ENCODE data around the gene CYP11A1.

Gene CYP11A1

DNA sequence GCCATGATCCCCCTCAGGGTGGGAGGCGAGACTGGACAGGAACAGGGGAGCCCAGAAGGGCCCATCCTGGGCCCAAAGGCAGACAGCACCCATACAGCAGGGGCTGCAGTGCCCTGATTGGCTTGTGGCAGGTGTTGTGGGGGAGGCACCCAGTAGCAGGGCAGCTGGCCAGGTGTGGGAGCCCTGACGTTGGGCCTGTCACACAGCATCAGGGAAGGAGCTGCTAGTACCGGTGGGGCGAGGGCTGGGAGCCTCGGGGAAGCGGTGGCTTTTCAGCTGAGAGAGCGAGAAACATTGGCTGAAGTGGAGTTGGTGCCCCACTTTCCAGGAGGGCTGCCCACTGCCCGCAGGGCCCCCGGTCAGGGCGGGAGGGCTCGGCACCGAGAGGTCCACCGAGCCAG, 19.7 kb upstream of the CYP11A1 start:
- DNase-seq: no peak

DNA sequence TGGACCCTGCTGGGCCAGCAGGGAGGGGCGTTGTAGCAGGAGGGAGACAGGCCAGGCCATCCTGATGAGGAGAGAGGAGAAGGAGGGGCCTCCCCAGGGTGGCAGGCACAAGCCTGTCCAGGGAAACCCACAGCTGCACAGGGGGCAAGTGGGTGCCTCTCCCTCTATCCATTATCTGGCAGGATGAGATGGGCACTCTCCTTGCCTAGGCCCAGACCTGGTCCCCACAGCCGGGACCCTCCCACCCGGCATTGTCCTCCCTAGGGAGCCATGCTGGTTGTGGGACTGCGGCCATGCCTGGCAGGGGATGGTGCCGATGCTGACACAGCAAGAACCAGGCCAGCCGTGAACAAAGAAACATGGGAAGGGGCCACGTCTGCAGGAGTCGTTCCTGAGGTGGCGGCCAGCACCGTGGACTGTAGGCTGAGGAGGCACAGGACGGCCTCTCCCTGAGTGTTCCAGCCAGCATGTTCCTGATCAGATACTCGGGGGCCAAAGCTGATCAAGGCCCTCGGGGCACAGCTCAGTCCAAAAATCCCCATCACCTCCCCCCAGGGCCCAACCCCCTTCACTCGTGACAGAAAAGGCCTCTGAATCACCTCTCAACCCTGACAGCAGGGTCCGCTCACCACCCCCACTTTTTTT, 19.2 kb upstream of the CYP11A1 start:
- no peak for DNase-seq

DNA sequence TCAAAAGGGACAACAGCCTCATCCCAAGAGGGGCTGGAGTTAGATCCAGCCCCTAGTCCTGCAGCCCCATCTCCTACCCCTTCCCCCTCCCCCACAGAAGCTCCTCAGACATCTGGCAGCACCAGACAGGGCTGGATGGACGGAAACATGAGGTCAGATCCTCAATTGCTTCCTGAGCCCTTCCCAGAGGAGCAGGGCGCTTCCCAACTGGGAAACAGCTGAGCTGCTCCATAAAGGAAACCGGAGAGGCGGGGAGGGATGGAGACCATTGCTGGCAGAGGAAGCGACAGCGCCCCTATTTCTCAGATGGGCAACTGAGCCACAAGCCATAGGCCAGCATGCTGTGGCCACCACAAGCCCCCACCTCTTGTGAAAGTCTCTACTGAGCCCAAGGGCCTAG, 18.3 kb upstream of the CYP11A1 start:
- DNase-seq: no peak

DNA sequence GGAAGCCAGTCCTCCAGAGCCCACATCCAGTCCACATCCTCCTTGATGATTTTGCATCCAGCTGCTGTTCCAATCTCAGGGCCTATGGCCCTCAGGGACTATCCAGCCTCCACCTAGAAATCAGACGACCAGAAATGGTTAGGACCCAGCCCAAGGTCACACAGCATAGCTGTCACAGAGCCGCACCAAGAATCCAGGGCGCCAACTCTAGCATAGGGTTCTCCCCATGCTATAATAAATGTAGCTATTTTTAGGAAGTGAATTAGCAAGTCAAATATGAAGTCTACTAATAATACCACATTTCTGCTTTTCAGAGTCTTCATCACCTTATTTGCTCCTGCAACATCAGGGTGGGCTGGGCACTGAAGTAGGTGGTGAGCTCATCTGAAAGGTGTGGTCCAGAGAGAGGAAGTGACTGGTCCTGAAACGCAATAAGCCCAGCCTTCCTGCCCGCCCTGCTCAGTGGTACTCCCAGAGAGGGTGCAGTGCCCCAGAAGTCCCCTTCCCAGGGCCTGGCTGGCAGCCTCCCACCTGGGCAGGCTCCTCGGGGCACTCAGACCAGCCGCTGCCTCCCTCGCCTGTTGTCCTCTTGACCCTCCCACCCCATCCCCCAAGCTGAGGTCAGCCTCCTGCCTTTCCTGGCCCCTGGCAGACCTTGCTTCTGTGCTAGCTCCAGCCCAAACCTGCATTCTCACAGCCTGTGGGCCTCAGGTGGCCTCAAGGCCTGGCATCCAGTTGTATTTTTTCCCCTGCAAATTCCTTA, 17.6 kb upstream of the CYP11A1 start:
- DNase-seq: peak; percentile 81

DNA sequence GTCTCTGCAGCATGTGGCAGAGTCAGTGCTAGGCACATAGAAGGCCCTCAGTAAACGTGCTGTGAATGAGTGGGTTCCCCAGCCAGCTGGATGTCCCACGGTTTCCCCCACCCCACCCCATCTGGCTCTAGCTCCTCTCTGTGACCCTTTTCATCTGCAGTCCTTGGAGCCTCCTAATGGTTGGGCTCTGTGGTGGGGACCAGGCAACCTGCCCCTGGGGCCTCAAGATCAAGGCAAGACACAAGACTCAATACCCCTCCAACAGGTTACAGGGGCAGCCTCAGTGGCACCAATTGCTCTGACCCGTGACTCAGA, 17.1 kb upstream of the CYP11A1 start:
- no peak for DNase-seq

DNA sequence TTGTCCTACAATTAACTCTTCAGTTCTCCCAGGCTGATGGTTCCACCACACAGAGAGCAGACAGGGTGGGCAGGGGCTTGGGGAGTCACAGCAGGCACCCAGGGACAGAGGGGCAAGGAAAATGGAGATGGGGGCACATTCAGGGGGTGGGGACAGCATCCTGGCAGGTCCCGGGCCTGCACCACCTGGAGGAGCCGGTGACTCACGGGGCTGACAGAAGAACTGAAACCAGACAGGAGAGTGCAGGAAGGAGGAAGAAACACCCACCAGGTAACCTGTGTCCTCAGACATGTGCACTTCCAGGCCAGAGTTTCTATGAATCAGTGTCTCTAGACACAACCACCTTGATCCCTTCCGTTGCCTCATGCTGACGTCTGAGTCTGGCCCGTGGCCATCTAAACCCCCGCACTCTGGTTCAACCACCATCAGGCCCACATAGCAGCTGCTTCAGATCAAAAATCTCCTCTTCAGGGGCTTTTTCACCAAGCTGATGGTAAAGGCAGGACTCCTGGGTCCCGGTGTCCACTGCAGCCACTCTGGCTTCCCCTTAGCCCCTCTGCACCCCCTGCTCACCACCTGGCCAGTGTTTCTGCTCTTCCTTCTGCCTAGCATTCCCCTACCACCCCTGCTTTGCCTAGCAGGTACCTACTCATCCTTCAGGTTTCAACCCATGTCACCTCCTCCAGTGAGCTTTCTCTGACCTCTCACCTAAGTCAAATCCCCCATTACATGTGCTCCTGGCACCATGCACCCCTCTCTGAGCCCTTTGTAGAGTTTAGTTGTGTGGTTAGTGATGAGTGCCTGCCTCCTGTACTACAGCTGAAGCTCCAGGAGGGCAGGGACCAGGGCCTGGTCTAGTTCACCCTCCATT, 16.5 kb upstream of the CYP11A1 start:
- DNase-seq: peak; percentile 85

DNA sequence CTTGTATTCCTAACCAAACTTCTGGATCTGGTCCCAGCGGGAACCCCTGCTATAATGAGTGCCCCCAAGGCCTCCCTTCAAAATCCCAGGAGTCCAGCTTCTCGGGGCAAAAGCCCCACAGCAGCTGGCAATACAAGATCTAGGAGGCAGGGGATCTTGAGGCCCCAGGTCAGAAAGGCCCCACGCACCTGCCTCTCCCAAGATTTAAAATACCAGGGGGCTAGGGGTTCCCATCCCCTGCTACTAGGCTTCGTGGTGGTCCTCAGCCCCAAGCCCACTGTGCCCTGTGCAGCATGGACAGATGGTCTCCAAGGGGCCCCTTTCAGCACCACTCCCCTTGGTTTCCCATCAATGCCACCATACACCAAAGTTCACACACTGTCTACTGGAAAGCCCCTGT, 15.8 kb upstream of the CYP11A1 start:
- no peak for DNase-seq

DNA sequence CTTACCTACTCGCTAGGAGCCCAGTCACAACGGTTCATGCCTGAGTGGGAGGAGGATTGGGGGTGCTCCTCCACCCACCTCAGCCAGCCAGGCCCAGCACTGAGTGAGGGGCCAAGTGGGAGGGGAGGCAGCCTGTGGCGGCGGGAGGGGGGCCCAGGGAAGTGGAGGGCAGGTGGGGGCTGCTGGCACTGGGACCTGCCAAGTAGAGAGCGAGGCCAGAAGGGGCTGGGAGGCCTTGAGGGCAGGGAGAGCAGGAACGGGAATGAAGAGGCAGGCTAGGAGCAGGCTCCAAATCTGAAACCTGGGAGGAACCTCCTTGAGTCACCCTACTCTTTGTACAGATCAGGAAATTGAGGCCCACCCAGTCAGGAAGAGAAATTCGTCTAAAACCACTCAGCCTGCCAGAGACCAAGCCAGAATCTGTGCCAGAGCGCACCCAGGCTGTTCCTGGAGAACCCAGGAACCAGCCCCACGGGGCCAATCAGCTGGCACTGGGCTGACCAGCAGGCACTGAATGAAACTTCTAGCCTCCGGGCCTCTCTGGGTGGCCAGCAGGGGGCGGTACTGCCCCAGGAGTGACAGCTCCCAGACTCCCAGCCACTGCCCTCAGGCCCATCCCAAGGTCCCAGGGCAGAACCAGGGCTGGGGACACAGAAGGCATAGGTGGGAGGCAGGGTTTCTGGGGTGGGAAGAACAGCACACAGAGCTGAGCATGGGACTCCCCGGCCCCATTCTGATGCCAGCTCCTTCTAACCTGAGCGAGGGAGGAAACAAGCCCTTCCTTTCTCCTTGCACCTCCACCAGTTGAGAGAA, 14.8 kb upstream of the CYP11A1 start:
- peak; percentile 86 for DNase-seq

DNA sequence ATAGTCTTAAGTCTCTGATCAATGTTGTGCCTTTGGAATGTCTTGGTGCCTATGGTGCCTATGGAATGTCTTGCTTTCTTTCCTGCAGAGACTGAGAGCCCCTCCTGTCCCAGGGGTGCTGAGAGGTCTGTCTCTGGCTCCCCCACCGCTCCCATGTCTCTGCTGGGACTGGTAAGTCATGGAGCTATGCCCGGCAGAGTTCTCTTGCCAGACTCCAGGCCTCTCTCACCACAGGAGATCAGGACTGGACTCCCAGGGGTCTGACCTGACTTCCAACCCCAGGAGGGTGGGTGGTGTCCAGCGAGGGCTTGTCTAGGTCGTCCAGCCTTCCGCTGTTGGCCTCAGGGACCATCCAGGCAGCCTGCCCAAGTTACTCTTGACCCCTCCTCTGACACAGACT, 14.0 kb upstream of the CYP11A1 start:
- DNase-seq: no peak

DNA sequence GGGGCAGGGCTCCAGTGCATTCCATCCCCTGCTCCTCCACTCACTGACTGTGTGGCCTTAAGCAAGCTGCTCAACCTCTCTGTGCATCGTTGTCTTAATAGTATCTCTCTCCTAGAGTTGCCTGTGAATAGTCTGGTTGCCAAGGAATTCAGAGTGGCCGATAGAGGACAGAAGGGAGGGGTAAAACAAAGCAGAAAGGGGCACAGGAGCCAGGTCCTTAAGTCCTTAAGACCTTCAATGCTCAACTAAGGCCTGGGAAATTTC, 13.7 kb upstream of the CYP11A1 start:
- DNase-seq: no peak

DNA sequence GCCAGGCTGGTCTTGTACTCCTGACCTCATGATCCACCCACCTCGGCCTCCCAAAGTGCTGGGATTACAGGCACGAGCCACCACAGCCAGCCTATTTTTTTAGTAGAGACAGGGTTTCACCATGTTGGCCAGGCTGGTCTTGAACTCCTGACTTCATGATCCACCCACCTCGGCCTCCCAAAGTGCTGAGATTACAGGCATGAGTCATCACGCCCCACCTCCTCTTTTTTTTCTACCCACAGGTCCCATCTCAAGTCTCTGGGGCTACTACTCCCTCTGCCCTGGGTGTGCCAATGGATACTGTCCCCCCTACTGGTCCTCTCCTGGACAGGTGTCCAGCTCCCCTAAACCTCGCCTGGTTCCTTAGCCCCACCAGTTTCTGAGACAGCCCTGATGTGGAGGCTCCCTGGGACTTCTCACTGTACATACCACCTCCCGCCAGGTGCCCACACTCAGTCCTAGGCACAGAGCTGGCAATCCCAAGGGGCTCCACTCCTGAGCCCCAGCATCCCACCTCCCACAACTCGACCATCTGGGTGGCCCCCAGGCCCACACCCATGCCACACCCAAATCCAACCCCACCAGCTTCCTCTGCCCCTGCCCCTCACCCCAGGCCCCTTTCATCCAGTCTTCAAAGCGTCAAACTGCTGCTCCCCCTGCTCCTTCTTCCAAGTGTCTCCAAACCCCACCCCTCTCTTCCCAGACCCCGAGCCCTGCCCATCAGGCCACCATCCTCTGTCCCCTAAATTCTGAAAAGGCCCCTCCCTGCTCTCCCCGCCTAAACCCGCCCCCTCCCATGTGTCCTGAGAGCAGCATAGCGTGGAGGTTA, 13.1 kb upstream of the CYP11A1 start:
- no peak for DNase-seq

DNA sequence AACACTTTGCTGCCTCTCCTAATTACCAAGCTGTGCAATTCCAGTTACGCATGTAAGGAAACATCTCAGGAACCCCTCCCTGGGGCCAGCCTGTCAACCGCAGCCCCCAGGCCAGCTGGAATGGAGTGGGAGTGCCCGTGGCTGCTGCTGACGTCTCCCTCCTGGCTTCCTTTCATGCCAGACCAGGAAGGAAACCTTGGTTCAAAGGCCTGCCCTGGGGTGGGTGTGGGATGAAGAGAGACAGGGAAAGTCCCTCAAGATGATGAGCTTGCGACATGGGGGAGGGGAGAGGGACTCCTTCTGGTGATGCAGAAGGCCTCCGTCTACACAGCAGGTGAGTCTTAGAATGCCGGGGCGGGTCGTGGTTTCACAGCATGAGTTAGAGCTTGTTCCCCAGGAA, 11.4 kb upstream of the CYP11A1 start:
- DNase-seq: peak; percentile 89

DNA sequence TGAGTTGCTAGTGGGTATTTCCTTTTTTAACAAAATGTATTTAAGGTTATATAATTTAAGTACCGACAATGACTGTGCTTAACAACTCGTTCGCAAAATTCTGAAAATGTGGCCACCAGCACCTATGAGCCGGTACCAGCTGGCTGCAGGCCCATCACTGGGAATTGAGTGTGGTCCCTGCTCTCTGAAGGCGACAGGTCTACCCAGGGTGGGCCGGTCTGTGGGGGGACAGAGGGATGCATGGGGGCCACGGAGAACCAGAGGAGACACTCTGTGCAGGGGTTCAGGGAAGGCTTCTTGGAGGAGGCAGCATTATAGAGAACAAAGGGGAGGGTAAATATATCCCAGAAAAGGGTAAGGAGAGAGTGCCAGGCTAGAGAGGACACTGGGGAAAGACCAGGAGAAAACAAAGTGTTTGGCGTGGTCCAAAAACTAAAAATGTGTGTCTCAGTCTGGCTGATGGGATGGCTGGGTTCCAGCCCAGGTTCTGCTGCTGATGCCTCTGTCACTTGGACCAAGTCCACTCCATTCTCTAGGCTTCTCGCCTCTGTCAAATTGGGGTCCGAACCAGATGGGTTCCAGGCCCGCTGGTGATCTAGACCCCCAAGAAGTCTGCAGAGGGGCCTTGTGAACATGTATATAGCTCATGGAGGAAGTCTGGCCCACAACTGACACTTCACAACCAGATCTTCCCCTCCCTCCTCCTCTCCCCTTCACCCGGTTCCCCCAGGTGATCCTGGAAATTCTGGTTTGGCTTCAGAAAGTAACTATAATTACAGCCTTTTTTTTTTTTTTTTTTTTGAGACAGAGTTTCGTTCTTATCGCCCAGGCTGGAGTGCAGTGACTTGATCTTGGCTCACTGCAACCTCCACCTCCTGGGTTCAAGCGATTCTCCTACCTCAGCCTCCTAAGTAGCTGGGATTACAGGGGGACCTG, 10.7 kb upstream of the CYP11A1 start:
- DNase-seq: no peak

DNA sequence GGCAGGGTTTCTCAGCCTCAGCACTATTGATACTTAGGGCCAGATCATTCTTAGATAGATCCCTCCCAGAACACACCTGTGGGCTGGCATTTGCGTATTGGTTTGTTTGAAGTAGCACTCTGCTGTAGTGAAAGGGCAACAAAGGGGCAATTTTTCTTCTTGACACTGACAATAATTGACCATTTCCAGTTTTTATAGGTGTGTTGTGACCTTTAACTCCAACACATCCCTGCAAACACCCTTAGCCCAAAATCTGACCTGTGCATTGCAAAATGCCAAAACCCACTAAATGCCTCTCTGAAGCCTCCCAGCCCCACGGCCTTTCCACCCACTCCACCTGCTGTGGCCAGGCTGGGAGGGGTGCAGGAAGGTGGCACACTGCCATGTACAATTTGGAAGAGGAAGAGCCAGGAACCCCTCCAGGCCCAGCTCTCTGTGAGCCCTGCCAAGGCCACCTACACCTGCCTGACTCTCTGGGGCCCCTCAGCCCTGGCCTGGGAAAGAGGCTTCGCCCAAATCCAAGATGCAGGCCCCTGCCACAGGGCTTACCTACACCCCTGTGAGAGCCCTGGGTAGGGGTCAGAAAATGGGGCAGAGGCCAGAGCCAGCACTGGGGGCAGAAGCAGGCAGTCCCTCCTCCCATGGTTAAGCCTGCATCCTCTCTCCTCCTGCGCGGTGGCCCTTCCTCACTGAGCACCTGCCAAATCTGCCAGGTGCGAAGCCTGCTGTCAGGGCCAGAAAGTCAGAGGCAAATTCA, 9.6 kb upstream of the CYP11A1 start:
- no peak for DNase-seq

DNA sequence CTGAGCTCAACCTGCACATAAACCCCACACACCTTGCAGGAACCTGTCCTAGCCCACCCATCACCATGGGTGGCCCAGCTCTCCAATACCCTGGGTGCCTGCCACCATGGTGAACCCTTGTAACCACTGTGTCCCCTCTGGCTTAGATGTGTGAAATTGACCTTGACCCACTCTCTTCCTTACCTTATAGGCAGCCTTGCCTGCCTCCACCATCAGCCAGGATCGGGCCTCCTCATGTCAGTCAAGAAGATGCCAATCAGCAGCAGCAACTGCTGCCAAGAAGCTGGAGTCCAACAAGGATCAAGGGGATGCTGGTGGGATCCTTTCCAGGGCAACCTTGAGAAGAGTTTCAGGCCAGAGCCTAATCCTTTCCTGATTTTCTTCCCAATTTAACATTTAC, 8.8 kb upstream of the CYP11A1 start:
- no peak for DNase-seq

DNA sequence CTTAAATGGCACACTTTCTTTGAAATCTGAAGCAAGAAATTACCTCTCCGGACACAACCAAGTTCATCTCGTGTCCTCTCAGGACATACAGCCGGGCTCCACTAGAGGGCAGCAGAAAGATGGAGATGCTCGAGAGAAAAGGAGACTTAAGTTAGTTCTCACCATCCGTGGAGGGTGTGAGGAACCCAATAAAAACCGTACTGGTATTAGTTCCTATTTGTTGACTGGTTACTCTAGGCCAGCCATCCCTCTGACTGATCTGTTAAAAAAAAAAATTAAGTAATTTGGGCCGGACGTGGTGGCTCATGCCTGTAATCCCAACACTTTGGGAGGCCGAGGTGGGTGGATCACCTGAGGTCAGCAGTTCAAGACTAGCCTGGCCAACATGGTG, 7.9 kb upstream of the CYP11A1 start:
- DNase-seq: peak; percentile 93

DNA sequence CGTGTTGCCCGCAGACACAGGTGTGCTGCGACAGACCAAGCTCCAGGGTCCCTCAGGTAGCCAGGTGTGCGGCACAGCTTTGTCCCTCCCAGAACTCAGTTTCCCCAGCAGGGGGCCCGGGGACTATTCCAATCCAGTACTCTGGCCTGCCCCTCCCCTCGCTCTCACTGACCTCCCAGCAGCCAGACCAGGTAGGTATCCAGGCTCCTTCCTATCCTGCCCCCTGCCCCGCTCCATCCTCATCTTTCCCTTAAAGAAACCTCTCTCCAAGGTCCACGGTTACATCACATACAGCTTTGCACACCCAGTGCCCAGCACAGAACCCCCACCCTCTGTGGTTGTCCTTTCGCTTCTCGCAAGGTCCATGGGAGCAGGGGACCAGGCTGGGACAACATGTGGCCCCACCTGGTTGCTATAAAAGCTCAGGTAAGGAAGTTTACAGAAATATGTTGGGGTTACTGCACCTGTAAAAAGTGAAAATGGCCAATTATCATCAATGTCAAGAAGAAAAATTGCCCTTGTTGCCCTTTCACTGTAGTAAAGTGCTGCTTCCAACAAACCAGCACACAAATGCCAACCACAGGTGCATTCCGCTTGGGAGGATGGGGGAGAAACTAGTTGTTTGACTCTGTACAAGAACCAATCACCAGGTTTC, 7.3 kb upstream of the CYP11A1 start:
- DNase-seq: no peak

DNA sequence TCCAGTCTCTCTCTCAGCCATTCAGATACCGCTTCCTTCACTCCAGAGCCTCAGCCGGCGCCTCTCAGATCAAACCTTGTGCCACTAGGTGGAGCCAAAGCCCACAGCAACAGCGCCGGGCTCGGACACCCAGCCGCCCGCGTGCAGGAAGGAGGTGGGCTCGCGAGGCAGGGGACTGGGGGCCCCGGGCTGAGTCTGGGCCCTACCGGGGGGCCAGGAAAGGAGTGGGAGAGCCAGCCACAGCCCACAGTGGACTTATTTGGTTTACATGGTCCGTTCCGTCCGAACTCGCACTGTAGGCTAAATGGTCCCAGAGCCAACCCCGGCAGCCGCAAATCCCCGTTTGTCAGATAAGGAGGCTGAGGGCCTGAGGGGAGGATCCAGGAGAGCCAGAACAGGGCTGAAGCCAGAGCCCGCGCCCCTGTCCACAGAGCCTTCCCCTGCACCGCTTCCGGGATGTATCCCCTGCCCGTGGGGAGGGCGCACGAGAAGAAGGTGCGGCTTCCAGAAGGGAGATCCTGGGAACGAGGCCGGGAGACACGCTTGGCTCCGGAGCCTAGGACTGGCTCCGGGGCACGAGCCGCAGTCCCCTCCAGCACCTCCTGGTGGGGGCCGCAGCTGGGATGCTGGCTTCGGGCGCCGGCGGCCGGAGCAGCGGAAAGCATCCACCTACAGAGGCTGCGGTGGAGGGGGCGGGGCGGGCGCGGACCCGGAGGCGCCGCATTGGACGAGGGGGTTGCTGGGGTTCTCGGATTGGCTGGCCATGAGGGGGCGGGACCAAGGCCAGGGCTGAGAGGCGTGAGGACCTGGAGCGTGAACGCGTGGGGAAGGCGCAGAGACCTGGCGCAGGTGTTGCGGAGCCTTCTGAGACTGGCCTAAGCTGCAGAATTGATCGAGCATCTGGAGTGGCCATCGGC, 6.5 kb upstream of the CYP11A1 start:
- DNase-seq: peak; percentile 98

All from stimulated activated CD4-positive, alpha-beta T cell treated with anti-CD3 and anti-CD28 coated beads, Interleukin-15, amount 100 ng/mL, for 24 hours (primary cell).